ENCODE measurements around the gene ASB8.

The ASB8 gene

GRCh38 chr12:48151103-48151771 is 6.1 kb downstream of the ASB8 start:
- peaks cover 82% of the 10 kb centered on the region for H3K36me3 ChIP-seq
- TF ChIP-seq CTCF (IDR thresholded peaks at IDR 0.05), result no peak

GRCh38 chr12:48145981-48146380 is 11.3 kb downstream of the ASB8 start:
- TF ChIP-seq CTCF (IDR thresholded peaks at IDR 0.05), result no peak
- Histone ChIP-seq H3K4me1 (ENCODE audit: control insufficient read depth in 1 of 2, insufficient read depth in 1 of 2, low read depth in 1 of 2, low read length in 1 of 2) (peaks cover 8 to 9% of the 10 kb centered on the region in 2 experiments), H3K4me3 (ENCODE audit: low read depth in 1 of 2, low read length in 1 of 2) (no peak overlapping the region), H3K36me3 (peaks cover 81% of the 10 kb centered on the region), H3K9me3 (no peaks in the 10 kb centered on the region), H3K27ac (no peak overlapping the region), H3K27me3 (no peaks in the 10 kb centered on the region)

More at GRCh38 chr12:48151103-48151771, 6.1 kb downstream of the ASB8 start:
- no peaks in the 10 kb centered on the region for H3K9me3 ChIP-seq
- no peaks in the 10 kb centered on the region for H3K27me3 ChIP-seq
- peaks cover 8 to 11% of the 10 kb centered on the region in 2 experiments for H3K4me1 ChIP-seq (ENCODE audit: control insufficient read depth in 1 of 2, insufficient read depth in 1 of 2, low read depth in 1 of 2, low read length in 1 of 2)
- H3K27ac ChIP-seq, result no peak overlapping the region
- no peak overlapping the region for H3K4me3 ChIP-seq (ENCODE audit: low read depth in 1 of 2, low read length in 1 of 2)

- Histone ChIP-seq H3K27ac (no peak overlapping the region), H3K9me3 (no peaks in the 10 kb centered on the region), H3K4me3 (ENCODE audit: low read depth in 1 of 2, low read length in 1 of 2) (no peak overlapping the region), H3K27me3 (no peaks in the 10 kb centered on the region), H3K36me3 (peaks cover 60% of the 10 kb centered on the region), H3K4me1 (ENCODE audit: control insufficient read depth in 1 of 2, insufficient read depth in 1 of 2, low read depth in 1 of 2, low read length in 1 of 2) (peaks cover 1 to 3% of the 10 kb centered on the region in 2 experiments)
- no peak for TF ChIP-seq CTCF (IDR thresholded peaks at IDR 0.05)
Measured at GRCh38 chr12:48143898-48144297, 13.4 kb downstream of the ASB8 start.

- H3K9me3 ChIP-seq, result no peaks in the 10 kb centered on the region
- no peak for TF ChIP-seq CTCF (IDR thresholded peaks at IDR 0.05)
- H3K36me3 ChIP-seq, result peaks cover 51% of the 10 kb centered on the region
- no peak overlapping the region for H3K4me3 ChIP-seq (ENCODE audit: low read depth in 1 of 2, low read length in 1 of 2)
- H3K27ac ChIP-seq, result no peak overlapping the region
- no peaks in the 10 kb centered on the region for H3K4me1 ChIP-seq (ENCODE audit: control insufficient read depth in 1 of 2, insufficient read depth in 1 of 2, low read depth in 1 of 2, low read length in 1 of 2)
- H3K27me3 ChIP-seq, result no peaks in the 10 kb centered on the region
Measured at GRCh38 chr12:48142818-48143674, 14.3 kb downstream of the ASB8 start.

GRCh38 chr12:48135027-48135426 is 22.3 kb downstream of the ASB8 start:
- Histone ChIP-seq H3K4me1 (ENCODE audit: control insufficient read depth in 1 of 2, insufficient read depth in 1 of 2, low read depth in 1 of 2, low read length in 1 of 2) (no peaks in the 10 kb centered on the region), H3K27me3 (no peaks in the 10 kb centered on the region), H3K4me3 (ENCODE audit: low read depth in 1 of 2, low read length in 1 of 2) (no peak overlapping the region), H3K36me3 (no peaks in the 10 kb centered on the region), H3K27ac (no peak overlapping the region), H3K9me3 (no peaks in the 10 kb centered on the region)
- TF ChIP-seq CTCF (IDR thresholded peaks at IDR 0.05), result no peak

Measured in neutrophil (primary cell).